Upper lobe of left lung (tissue), 4 donors: ENCODE data around the gene SLC25A15.

Source experiments
- CTCF ChIP-seq, 6 experiments: fragments of 450-650 bp in 4 of 6; fragments of 200-600 bp in 2 of 6; sonication (generic) in 2 of 6; IDR thresholded peaks; one replicate each; pipeline ENCODE4 v1.5.1; 2016 to 2019; ENCODE audit warnings: antibody characterized with exemption in 6 of 6
- POLR2A ChIP-seq, 4 donors: fragments of 450-650 bp; IDR thresholded peaks; one replicate each; pipeline ENCODE4 v1.5.1; 2016 to 2017; ENCODE audit warnings: antibody characterized with exemption in 4 of 4, mild to moderate bottlenecking in 2 of 4
- POLR2AphosphoS5 ChIP-seq, 2 donors: sonication (generic); formaldehyde crosslinking; IDR thresholded peaks; one replicate each; pipeline ENCODE4 v1.5.1; 2017; ENCODE audit warnings: antibody characterized with exemption in 2 of 2

DNA sequence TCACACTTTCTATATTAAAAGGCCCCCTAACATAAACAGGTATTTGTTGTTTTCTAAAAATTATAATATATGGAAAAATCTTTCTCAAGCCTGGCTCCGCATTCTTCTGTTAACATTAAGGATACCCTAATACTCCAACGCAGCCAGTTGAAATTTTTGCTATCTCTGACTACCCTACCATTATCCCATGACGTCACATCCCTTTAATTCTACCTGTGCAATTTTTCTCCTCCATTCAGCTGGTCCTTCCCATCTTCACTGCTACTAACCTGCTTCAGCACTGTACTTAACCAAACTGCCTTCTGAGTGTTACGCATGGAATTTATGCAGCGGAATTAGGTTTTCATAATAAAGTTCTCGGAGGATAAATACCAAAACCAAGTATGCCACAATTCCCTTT, 19.4 kb upstream of the SLC25A15 start:
- TF ChIP-seq CTCF (IDR thresholded peaks at IDR 0.05) (no peak), POLR2A (IDR thresholded peaks at IDR 0.05) (no peak), POLR2AphosphoS5 (IDR thresholded peaks at IDR 0.05) (no peak)
